HCT116 (cell line): Measurements from ENCODE around the gene PCDH9. TPM values are rescaled to one million over a fixed set of nuclear protein-coding genes. Genes with fewer than 3 reads are reported as not detected.

ENCODE experiments used
- ATAC-seq: fragments of 200-7000 bp; cut with Tn5 transposase; 2 replicates; pipeline ENCODE4 v1.9.1; 2020; ENCODE audit warnings: mild to moderate bottlenecking, moderate library complexity
- BruUV-seq: library from RNA; stranded (reverse); fragments of 400-500 nt; replicated peaks from 2 replicates; lab custom pipeline; 2021; lab: Mats Ljungman, UMichigan
- CTCF ChIA-PET: fragments of 300-600 bp; sonication (Branson Sonifier 250); formaldehyde crosslinking; loops from one replicate; lab custom pipeline; 2021; ENCODE audit warnings: antibody characterized with exemption; lab: Charles Lee
- POLR2A ChIA-PET: fragments of 300-600, 350-600 bp; sonication (Branson Sonifier 250); formaldehyde crosslinking; loops from one replicate; lab custom pipeline; 2021; ENCODE audit warnings: antibody characterized with exemption; lab: Charles Lee
- RAD21 ChIA-PET, 2 experiments: fragments of 300-600 bp; sonication (Branson Sonifier 250); formaldehyde crosslinking; loops; one replicate each; lab custom pipeline; 2023; ENCODE audit warnings: low total read pairs in 2 of 2; ENCODE audit not compliant: uncharacterized antibody in 2 of 2, unreplicated experiment in 2 of 2, low non-redundant PET in 1 of 2; lab: Charles Lee
- DNase-seq: peaks from one replicate; pipeline ENCODE4 v3.0.0-alpha.2; 2010; ENCODE audit warnings: low read depth, low spot score
- H2AFZ ChIP-seq: fragments of 200-600 bp; shearing (Covaris generic), sonication (generic); 2 replicates; pipeline ENCODE4 v1.6.1; 2017; ENCODE audit warnings: low read depth, mixed run types, mixed read lengths, antibody characterized with exemption, low read length; ENCODE audit not compliant: poor library complexity, severe bottlenecking
- H3K27ac ChIP-seq: 2 replicates; pipeline ENCODE4 v1.5.1; 2012; ENCODE audit warnings: low read depth, low read length
- H3K27me3 ChIP-seq: fragments of 200-600 bp; sonication (generic); 2 replicates; pipeline ENCODE4 v1.6.1; 2016; ENCODE audit warnings: mixed run types, low read length, mixed read lengths; ENCODE audit not compliant: insufficient read depth
- H3K36me3 ChIP-seq, 2 experiments: fragments of 200-500 bp in 1 of 2; fragments of 200-600 bp in 1 of 2; sonication (Bioruptor generic) in 1 of 2; sonication (generic) in 1 of 2; 2 replicates each; pipeline versions ENCODE4 v1.5.1 to v1.6.1; 2014 to 2016; ENCODE audit warnings: low read length in 2 of 2, inconsistent platforms in 1 of 2, mixed read lengths in 1 of 2, mixed run types in 1 of 2; ENCODE audit not compliant: insufficient read depth in 2 of 2, control insufficient read depth in 1 of 2
- H3K4me1 ChIP-seq, 2 experiments: fragments of 200-600 bp in 1 of 2; sonication (generic) in 1 of 2; 2 replicates each; pipeline versions ENCODE4 v1.5.1 to v1.6.1; 2012 to 2017; ENCODE audit warnings: low read length in 2 of 2, inconsistent platforms in 1 of 2, mild to moderate bottlenecking in 1 of 2, mixed read lengths in 1 of 2, mixed run types in 1 of 2, moderate library complexity in 1 of 2; ENCODE audit not compliant: insufficient read depth in 2 of 2, control insufficient read depth in 1 of 2
- H3K4me2 ChIP-seq: fragments of 200-600 bp; sonication (generic); 2 replicates; pipeline ENCODE4 v1.6.1; 2017; ENCODE audit warnings: mixed run types, low read length, mixed read lengths
- H3K4me3 ChIP-seq, 2 experiments: fragments of 200-600 bp in 1 of 2; sonication (generic) in 1 of 2; replicated peaks in 1 of 2; 2 replicates each; pipeline ENCODE4 v1.5.1; 2011 to 2016; ENCODE audit warnings: low read length in 2 of 2, control low read depth in 1 of 2, low read depth in 1 of 2, mild to moderate bottlenecking in 1 of 2, mixed read lengths in 1 of 2, mixed run types in 1 of 2
- H3K79me2 ChIP-seq: fragments of 200-600 bp; sonication (generic); 2 replicates; pipeline ENCODE4 v1.6.1; 2017; ENCODE audit warnings: mild to moderate bottlenecking, mixed run types, low read length, moderate library complexity, mixed read lengths; ENCODE audit not compliant: insufficient read depth
- H3K9ac ChIP-seq: fragments of 200-600 bp; sonication (generic); 2 replicates; pipeline ENCODE4 v1.6.1; 2016; ENCODE audit warnings: low read length, mixed read lengths
- H3K9me2 ChIP-seq: fragments of 200-600 bp; sonication (generic), shearing (Covaris generic); 2 replicates; pipeline ENCODE4 v1.6.1; 2017; ENCODE audit warnings: mixed run types, mild to moderate bottlenecking, moderate library complexity; ENCODE audit not compliant: insufficient read depth
- H3K9me3 ChIP-seq, 2 experiments: fragments of 200-500 bp in 1 of 2; fragments of 200-600 bp in 1 of 2; sonication (Bioruptor generic) in 1 of 2; sonication (generic) in 1 of 2; 2 replicates each; pipeline ENCODE4 v1.6.1; 2014 to 2017; ENCODE audit warnings: low read length in 2 of 2, mixed read lengths in 2 of 2, inconsistent platforms in 1 of 2, low read depth in 1 of 2, mild to moderate bottlenecking in 1 of 2, mixed run types in 1 of 2, moderate library complexity in 1 of 2; ENCODE audit not compliant: control insufficient read depth in 1 of 2, insufficient read depth in 1 of 2
- H4K20me1 ChIP-seq: fragments of 200-600 bp; sonication (generic), shearing (Covaris generic); 2 replicates; pipeline ENCODE4 v1.6.1; 2017; ENCODE audit warnings: mixed run types, mild to moderate bottlenecking, moderate library complexity; ENCODE audit not compliant: insufficient read depth
- CBX3 ChIP-seq: IDR thresholded peaks from 2 replicates; pipeline ENCODE4 v1.6.1; 2012; ENCODE audit warnings: low read depth
- EGR1 ChIP-seq: IDR thresholded peaks from 2 replicates; pipeline ENCODE4 v1.6.1; 2012; ENCODE audit warnings: low read depth
- EZH2 ChIP-seq: fragments of 200-600 bp; sonication (generic); IDR thresholded peaks from 2 replicates; pipeline ENCODE4 v1.6.1; 2017; ENCODE audit warnings: antibody characterized with exemption, mixed run types
- POLR2A ChIP-seq: IDR thresholded peaks from 2 replicates; pipeline ENCODE4 v1.7.0; 2011; ENCODE audit warnings: borderline replicate concordance; ENCODE audit not compliant: insufficient read depth, insufficient read length; ENCODE audit errors: extremely low read depth
- SIN3A ChIP-seq: IDR thresholded peaks from 2 replicates; pipeline ENCODE4 v1.6.1; 2012; ENCODE audit warnings: low read depth
- intact Hi-C: fragments of 100-400 bp; cut with micrococcal nuclease; formaldehyde crosslinking; loops from 2 replicates; pipeline ENCODE4 v1.10.0; 2022
- total RNA-seq: library from RNA; stranded (reverse); gene quantifications from one replicate; pipeline ENCODE4 v1.2.1, GENCODE V29; 2021; ENCODE audit not compliant: unreplicated experiment
- TF ChIP-seq, protein P1 (sequence below): IDR thresholded peaks from 2 replicates; pipeline ENCODE4 v1.6.1; 2012; ENCODE audit warnings: low read depth
- TF ChIP-seq, protein P2 (sequence below): IDR thresholded peaks from 2 replicates; pipeline ENCODE4 v1.6.1; 2012
- TF ChIP-seq, protein P3 (sequence below): IDR thresholded peaks from 2 replicates; pipeline ENCODE4 v1.6.1; 2012

The PCDH9 gene
- total RNA-seq, 1 experiment from 2014 or later, result 0.02 TPM

DNA sequence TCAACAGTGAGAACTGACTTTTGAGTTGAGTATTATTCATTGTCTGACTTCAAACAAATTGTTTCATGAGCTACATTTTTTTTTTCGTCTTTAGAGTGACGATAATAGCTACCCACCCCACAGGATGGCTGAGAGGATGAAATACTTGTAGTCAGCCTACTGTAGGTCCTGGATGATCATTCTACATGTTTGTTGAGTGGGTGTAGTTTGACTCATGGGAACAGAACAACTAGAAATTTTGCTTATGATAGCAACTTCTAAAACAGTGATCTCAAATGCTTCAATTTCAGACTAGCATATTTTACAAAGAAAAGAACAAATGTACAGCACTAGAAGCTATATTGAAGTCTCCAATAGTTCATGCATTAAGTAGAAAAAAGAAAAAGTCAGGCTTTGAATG, 651.8 kb downstream of the PCDH9 start:
- Histone ChIP-seq H3K9me2 (no peaks in the 10 kb centered on the region), H3K36me3 (no peaks in the 10 kb centered on the region), H4K20me1 (no peaks in the 10 kb centered on the region), H3K27ac (no peak overlapping the region), H2AFZ (no peak overlapping the region), H3K4me2 (no peak overlapping the region), H3K9ac (no peak overlapping the region), H3K4me1 (no peaks in the 10 kb centered on the region), H3K27me3 (no peaks in the 10 kb centered on the region), H3K9me3 (no peaks in the 10 kb centered on the region), H3K79me2 (no peaks in the 10 kb centered on the region), H3K4me3 (no peak overlapping the region)
- ChIA-PET POLR2A (no interaction called here), CTCF (no interaction called here), RAD21 (no interaction called here)
- TF ChIP-seq POLR2A, result no peak
- TF ChIP-seq, protein P1, sequence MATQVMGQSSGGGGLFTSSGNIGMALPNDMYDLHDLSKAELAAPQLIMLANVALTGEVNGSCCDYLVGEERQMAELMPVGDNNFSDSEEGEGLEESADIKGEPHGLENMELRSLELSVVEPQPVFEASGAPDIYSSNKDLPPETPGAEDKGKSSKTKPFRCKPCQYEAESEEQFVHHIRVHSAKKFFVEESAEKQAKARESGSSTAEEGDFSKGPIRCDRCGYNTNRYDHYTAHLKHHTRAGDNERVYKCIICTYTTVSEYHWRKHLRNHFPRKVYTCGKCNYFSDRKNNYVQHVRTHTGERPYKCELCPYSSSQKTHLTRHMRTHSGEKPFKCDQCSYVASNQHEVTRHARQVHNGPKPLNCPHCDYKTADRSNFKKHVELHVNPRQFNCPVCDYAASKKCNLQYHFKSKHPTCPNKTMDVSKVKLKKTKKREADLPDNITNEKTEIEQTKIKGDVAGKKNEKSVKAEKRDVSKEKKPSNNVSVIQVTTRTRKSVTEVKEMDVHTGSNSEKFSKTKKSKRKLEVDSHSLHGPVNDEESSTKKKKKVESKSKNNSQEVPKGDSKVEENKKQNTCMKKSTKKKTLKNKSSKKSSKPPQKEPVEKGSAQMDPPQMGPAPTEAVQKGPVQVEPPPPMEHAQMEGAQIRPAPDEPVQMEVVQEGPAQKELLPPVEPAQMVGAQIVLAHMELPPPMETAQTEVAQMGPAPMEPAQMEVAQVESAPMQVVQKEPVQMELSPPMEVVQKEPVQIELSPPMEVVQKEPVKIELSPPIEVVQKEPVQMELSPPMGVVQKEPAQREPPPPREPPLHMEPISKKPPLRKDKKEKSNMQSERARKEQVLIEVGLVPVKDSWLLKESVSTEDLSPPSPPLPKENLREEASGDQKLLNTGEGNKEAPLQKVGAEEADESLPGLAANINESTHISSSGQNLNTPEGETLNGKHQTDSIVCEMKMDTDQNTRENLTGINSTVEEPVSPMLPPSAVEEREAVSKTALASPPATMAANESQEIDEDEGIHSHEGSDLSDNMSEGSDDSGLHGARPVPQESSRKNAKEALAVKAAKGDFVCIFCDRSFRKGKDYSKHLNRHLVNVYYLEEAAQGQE, result no peak
- TF ChIP-seq, protein P2, sequence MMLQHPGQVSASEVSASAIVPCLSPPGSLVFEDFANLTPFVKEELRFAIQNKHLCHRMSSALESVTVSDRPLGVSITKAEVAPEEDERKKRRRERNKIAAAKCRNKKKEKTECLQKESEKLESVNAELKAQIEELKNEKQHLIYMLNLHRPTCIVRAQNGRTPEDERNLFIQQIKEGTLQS, result no peak
- no peak for DNase-seq
- ATAC-seq, result no peak
- intact Hi-C loops, result no loop called here
- BruUV-seq, result no TSS peak

DNA sequence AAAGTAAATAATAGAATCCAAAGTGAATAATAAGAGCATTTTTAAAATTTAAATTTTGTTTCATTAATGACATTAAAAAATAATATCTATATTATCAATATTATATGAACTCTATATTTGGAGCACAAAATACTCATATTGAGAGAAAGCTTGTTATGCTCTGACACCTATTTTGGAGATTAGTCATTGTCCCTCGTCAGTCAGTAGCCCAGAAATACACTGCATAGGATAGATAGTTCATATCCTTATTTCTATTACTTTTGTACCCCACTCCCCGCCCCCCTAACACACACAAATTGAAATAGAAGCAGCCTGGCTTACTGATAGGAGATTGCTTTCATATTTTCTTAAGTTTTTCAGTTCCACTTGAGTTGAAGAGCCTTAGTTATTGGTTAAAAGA, 652.8 kb downstream of the PCDH9 start:
- RAD21 ChIA-PET, result no interaction called here
- H3K27me3 ChIP-seq, result no peaks in the 10 kb centered on the region
- POLR2A ChIA-PET, result no interaction called here
- H3K9me2 ChIP-seq, result no peaks in the 10 kb centered on the region
- no peaks in the 10 kb centered on the region for H3K36me3 ChIP-seq
- ATAC-seq, result no peak
- no peak for TF ChIP-seq EZH2
- TF ChIP-seq, protein P3, sequence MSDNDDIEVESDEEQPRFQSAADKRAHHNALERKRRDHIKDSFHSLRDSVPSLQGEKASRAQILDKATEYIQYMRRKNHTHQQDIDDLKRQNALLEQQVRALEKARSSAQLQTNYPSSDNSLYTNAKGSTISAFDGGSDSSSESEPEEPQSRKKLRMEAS, result no peak
- no peak for TF ChIP-seq EGR1
- no peak for TF ChIP-seq SIN3A
- no peak for TF ChIP-seq CBX3
- TF ChIP-seq, protein P2, result no peak
- TF ChIP-seq, all 23 proteins: peak for 0
- Histone ChIP-seq H3K4me3 (no peak overlapping the region), H3K79me2 (no peaks in the 10 kb centered on the region), H3K9ac (no peak overlapping the region), H2AFZ (no peak overlapping the region), H3K27ac (no peak overlapping the region), H3K4me2 (no peak overlapping the region), H3K9me3 (no peaks in the 10 kb centered on the region), H4K20me1 (no peaks in the 10 kb centered on the region), H3K4me1 (no peaks in the 10 kb centered on the region)
- CTCF ChIA-PET, result no interaction called here
- DNase-seq, result no peak
- BruUV-seq, result no TSS peak
- intact Hi-C loops, result no loop called here
